IMR-90 (cell line): ENCODE results near the gene ZBTB8A.

Experiments
- CEBPB ChIP-seq: IDR thresholded peaks from 2 replicates; pipeline ENCODE4 v1.6.1; 2012; ENCODE audit warnings: low read depth, low read length, improper control_type of control experiment
- CTCF ChIP-seq: conservative IDR thresholded peaks from 2 replicates; pipeline ENCODE4 v1.5.1; 2012; ENCODE audit warnings: mild to moderate bottlenecking, low read depth, low read length, improper control_type of control experiment
- ELK1 ChIP-seq: fragments of 150-350 bp; IDR thresholded peaks from 2 replicates; pipeline ENCODE4 v1.6.1; 2016; ENCODE audit warnings: low read depth, mild to moderate bottlenecking, low read length, moderate library complexity, borderline replicate concordance
- FOS ChIP-seq: fragments of 150-350 bp; IDR thresholded peaks from 2 replicates; pipeline ENCODE4 v1.6.1; 2016; ENCODE audit warnings: low read depth, low read length
- MAZ ChIP-seq: IDR thresholded peaks from 2 replicates; pipeline ENCODE4 v1.6.1; 2012; ENCODE audit warnings: low read depth, mild to moderate bottlenecking, low read length, improper control_type of control experiment, moderate library complexity, borderline replicate concordance
- POLR2A ChIP-seq: IDR thresholded peaks from 2 replicates; pipeline ENCODE4 v1.6.1; 2012; ENCODE audit warnings: mild to moderate bottlenecking, low read depth, low read length
- RAD21 ChIP-seq: IDR thresholded peaks from 2 replicates; pipeline ENCODE4 v1.6.1; 2012; ENCODE audit warnings: low read length, improper control_type of control experiment
- RFX5 ChIP-seq: IDR thresholded peaks from 2 replicates; pipeline ENCODE4 v1.8.0; 2012; ENCODE audit warnings: low read depth, mild to moderate bottlenecking, low read length, moderate library complexity

GRCh38 chr1:32540605-32541004 is 1.4 kb downstream of the ZBTB8A start:
- TF ChIP-seq FOS, result no peak
- TF ChIP-seq CTCF, result no peak
- TF ChIP-seq POLR2A, result no peak
- TF ChIP-seq ELK1, result no peak
- TF ChIP-seq RFX5, result no peak
- no peak for TF ChIP-seq RAD21
- no peak for TF ChIP-seq MAZ
- no peak for TF ChIP-seq CEBPB
